ENCODE data around the gene CRIP2. TPM values are rescaled to one million over a fixed set of nuclear protein-coding genes. Genes with fewer than 3 reads are reported as not detected.

CRIP2 gene
- total and polyA plus RNA-seq, 12 donors: 5.9 to 193 (median 56.4) TPM

- H3K4me1 ChIP-seq (replicated peaks in 1 of 2): no peaks in the 10 kb centered on the region
- no peaks in the 10 kb centered on the region for H3K36me3 ChIP-seq (replicated peaks in 1 of 2)
- 63 to 73% (median 65%) methylated on average over 15 to 17 of the region's 17 CpGs for WGBS, 4 donors
- DNase-seq: no peak
- no peaks in the 10 kb centered on the region for H3K9me3 ChIP-seq (replicated peaks in 1 of 3)
- no peak overlapping the region for H3K4me3 ChIP-seq
- no peak overlapping the region for H3K27ac ChIP-seq
- TF ChIP-seq CTCF (IDR thresholded peaks at IDR 0.05): no peak
- TF ChIP-seq POLR2A (IDR thresholded peaks at IDR 0.05): no peak
- intact Hi-C loops (cut with DNase I): no loop called here
- peaks cover 21% of the 10 kb centered on the region for H3K27me3 ChIP-seq
Measured at GRCh38 chr14:105507247-105507646, 32.6 kb downstream of the CRIP2 start.

DNA sequence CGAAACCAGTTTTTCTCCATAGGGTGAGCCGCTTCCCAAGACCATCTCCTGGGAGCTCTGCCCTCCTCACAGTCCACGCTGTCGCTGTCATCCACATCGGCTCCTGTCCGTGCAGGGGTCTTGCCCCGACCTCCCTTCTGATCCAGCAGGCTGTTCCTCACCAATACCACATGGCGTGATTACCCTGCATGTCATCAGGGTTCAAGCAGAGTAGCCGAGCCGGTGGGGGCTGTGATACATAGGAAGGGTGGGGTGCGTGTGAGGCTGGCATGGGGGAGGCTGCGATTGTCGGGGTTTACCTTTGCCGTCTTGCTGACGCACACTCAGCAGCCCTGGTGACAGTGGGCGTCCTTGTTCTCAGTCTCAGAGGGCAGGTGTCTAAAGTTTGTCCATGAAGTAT, 33.4 kb downstream of the CRIP2 start:
- H3K9me3 ChIP-seq (replicated peaks in 1 of 3): no peaks in the 10 kb centered on the region
- WGBS, 4 donors: 67 to 82% (median 75%) methylated on average over 14 to 16 of the region's 16 CpGs
- no peaks in the 10 kb centered on the region for H3K4me1 ChIP-seq (replicated peaks in 1 of 2)
- no peaks in the 10 kb centered on the region for H3K36me3 ChIP-seq (replicated peaks in 1 of 2)
- TF ChIP-seq POLR2A (IDR thresholded peaks at IDR 0.05): no peak
- no peak for TF ChIP-seq CTCF (IDR thresholded peaks at IDR 0.05)
- peaks cover 23% of the 10 kb centered on the region for H3K27me3 ChIP-seq
- DNase-seq: no peak
- intact Hi-C loops (cut with DNase I): no loop called here
- no peak overlapping the region for H3K27ac ChIP-seq
- H3K4me3 ChIP-seq: no peak overlapping the region

GRCh38 chr14:105508601-105509000, 34.0 kb downstream of the CRIP2 start:
- no peak overlapping the region for H3K4me3 ChIP-seq
- no peak overlapping the region for H3K27ac ChIP-seq
- peaks cover 23% of the 10 kb centered on the region for H3K27me3 ChIP-seq
- intact Hi-C loops (cut with DNase I): no loop called here
- WGBS, 4 donors: 76 to 83% (median 81%) methylated on average over 12 of the region's 12 CpGs
- H3K4me1 ChIP-seq (replicated peaks in 1 of 2): no peaks in the 10 kb centered on the region
- H3K36me3 ChIP-seq (replicated peaks in 1 of 2): no peaks in the 10 kb centered on the region
- DNase-seq: no peak
- H3K9me3 ChIP-seq (replicated peaks in 1 of 3): no peaks in the 10 kb centered on the region
- TF ChIP-seq POLR2A (IDR thresholded peaks at IDR 0.05) (no peak), CTCF (IDR thresholded peaks at IDR 0.05) (no peak)

DNA sequence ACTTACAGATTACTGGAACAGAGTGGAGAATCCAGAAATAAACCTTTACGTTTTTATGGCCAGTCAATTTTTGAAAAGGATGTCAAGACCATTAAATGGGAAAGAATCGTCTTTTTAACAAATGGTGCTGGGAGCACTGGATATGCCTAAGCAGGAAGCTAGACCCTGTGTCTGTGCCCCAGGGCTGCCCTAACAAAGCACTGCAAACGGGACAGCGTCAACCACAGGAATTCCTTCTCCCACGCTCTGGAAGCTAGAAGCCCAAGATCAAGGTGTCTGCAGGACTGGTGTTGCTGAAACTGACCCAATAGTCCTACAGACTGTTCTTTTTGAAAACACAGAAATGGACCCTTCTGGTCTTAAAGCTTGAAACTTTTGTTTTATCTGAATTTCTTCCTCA, 42.5 kb downstream of the CRIP2 start:
- 43 to 58% (median 44%) methylated on average over 5 of the region's 5 CpGs for WGBS, 4 donors
- intact Hi-C loops (cut with DNase I): no loop called here
- TF ChIP-seq POLR2A (IDR thresholded peaks at IDR 0.05) (no peak), CTCF (IDR thresholded peaks at IDR 0.05) (no peak)
- no peaks in the 10 kb centered on the region for H3K4me1 ChIP-seq (replicated peaks in 1 of 2)
- DNase-seq: no peak
- no peaks in the 10 kb centered on the region for H3K36me3 ChIP-seq (replicated peaks in 1 of 2)
- no peak overlapping the region for H3K27ac ChIP-seq
- no peak overlapping the region for H3K4me3 ChIP-seq
- peaks cover 24% of the 10 kb centered on the region for H3K27me3 ChIP-seq
- no peaks in the 10 kb centered on the region for H3K9me3 ChIP-seq (replicated peaks in 1 of 3)
